ENCODE data around the gene AGR3.

GRCh38 chr7:16916105-16916639 lies 34.4 kb upstream of the AGR3 start:
- TF ChIP-seq EZH2 (IDR thresholded peaks at IDR 0.05; ENCODE audit: insufficient read depth, low read length) (no peak), CTCF (IDR thresholded peaks at IDR 0.05; ENCODE audit: insufficient read depth, low read depth, low read length) (no peak)

Data from astrocyte (in vitro differentiated cells and primary cell).